Body of pancreas (tissue), 4 donors: ENCODE measurements around the gene PELO.

Experiments used
- CTCF ChIP-seq, 7 experiments: fragments of 450-650 bp in 4 of 7; fragments of 200-600 bp in 3 of 7; sonication (generic) in 3 of 7; IDR thresholded peaks; one replicate each; pipeline ENCODE4 v1.5.1; 2016 to 2019; ENCODE audit warnings: antibody characterized with exemption in 7 of 7
- POLR2A ChIP-seq, 3 donors: fragments of 450-650 bp; IDR thresholded peaks; one replicate each; pipeline ENCODE4 v1.6.1; 2016; ENCODE audit warnings: antibody characterized with exemption in 3 of 3, mild to moderate bottlenecking in 2 of 3

- TF ChIP-seq CTCF (IDR thresholded peaks at IDR 0.05) (no peak), POLR2A (IDR thresholded peaks at IDR 0.05) (no peak)
Measured at GRCh38 chr5:52830650-52831049, 42.9 kb downstream of the PELO start.
